ENCODE results near the gene ARNT2.

ARNT2 gene

DNA sequence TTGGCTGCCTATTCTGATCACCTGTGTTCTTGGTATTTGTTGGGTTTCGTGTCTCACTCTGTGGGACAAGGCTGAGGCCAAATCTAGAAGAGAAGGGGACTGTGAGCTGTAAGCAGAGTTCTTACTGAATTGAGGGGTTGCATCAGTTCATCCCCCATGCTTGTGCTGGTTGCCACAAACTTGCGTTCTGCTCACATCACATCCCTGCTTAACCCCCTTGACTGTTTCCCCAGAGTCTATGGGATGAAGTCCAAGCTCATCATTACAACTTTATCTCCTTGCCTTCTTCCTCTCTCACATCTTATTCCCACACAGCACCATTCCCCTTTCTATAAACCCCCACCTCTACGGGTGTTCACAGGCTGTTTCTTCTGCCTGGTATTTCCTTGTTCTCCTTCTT, 147.2 kb downstream of the ARNT2 start:
- no peak for TF ChIP-seq ZFX (IDR thresholded peaks at IDR 0.05; ENCODE audit: borderline replicate concordance)
- TF ChIP-seq, protein P1, sequence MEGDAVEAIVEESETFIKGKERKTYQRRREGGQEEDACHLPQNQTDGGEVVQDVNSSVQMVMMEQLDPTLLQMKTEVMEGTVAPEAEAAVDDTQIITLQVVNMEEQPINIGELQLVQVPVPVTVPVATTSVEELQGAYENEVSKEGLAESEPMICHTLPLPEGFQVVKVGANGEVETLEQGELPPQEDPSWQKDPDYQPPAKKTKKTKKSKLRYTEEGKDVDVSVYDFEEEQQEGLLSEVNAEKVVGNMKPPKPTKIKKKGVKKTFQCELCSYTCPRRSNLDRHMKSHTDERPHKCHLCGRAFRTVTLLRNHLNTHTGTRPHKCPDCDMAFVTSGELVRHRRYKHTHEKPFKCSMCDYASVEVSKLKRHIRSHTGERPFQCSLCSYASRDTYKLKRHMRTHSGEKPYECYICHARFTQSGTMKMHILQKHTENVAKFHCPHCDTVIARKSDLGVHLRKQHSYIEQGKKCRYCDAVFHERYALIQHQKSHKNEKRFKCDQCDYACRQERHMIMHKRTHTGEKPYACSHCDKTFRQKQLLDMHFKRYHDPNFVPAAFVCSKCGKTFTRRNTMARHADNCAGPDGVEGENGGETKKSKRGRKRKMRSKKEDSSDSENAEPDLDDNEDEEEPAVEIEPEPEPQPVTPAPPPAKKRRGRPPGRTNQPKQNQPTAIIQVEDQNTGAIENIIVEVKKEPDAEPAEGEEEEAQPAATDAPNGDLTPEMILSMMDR (IDR thresholded peaks at IDR 0.05) = no peak
- H3K27ac ChIP-seq = no peak overlapping the region

DNA sequence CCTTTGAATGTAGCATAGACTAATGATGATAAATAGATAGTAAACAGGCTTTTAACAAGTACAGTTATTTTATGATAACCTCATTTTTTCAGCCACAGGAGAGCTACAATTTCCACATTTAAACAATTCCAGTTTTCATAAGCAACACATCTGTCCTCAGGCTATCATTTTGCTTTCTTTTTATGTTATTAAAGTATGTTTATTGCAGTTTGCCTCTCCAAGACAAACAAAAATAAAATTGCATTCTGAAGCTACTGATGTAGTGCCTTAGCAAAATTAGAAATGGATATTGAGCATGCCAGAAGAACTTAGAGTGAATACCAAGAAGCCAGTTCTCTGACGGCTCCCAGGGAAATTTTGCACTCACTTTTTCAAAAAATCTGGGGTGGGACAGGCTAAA, 150.4 kb downstream of the ARNT2 start:
- peak overlapping the region; percentile 64 for H3K27ac ChIP-seq
- TF ChIP-seq ZFX (IDR thresholded peaks at IDR 0.05; ENCODE audit: borderline replicate concordance) = no peak
- TF ChIP-seq, protein P1 (IDR thresholded peaks at IDR 0.05) = no peak

DNA sequence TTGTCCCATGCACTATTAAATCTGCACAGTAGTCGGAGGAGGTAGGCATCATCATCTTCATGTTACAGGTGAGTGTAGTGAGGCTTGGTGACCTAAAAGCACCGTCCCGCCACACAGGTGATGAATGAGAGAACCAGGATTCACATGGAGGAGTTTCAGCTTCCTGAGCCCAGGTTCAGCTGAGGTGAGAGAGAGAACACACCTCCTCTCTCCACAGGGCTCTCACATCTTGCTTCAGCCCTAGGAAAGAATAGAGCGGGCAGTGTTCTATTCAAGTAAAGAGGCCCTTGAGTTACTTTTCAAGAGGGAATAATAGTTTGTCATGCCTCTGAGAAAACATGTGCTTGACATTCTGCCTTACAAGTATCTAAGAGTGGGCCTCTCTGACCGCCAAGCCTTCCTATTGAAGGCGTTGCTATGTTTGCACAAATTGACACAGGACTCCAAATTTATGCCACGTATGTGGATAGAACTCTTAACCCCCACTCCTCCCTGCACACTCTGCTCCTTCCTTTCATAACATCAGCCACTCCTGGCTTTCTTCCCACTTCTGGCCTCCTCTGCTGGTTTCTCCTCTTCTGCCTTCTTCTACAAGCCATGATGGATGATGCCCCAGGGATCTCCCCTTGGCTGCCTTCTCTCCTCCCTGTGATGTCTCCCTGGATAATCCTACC, 152.6 kb downstream of the ARNT2 start:
- no peak for TF ChIP-seq ZFX (IDR thresholded peaks at IDR 0.05; ENCODE audit: borderline replicate concordance)
- TF ChIP-seq, protein P1 (IDR thresholded peaks at IDR 0.05) = no peak
- no peak overlapping the region for H3K27ac ChIP-seq

DNA sequence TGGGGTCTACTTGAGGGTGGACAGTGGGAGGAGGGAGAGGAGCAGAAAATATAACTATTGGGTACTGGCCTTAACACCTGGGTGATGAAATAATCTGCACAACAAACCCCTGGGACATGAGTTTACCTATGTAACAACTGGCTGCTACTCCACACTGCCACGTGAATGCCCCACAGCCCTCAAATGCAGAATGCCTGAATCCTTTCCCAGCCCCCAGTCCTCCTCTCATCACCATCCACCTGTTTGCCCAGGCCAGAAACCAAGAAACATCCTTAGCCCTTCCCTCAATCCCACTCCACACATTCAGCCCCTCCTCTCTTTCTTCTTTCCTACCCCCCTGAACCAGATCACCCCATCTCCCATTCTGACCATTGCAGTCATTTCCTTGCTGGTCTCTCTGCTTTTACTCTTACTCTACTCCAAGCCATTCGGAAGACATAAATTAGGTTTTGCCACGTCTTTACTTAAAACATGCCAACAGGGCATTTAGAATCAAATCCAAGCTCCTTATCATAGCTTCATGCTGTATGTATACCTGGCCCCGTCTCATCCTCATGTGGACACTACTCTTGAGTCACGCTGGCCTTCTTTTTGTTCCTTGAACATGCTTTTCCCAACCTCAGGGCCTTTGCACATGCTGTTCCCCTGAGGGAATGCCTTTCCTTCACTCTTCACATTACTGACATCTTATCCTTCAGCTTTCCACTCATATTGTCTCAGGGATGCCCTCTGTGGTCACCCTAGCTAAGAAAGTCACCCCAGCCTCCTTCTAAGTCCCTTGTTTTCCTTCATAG, 153.5 kb downstream of the ARNT2 start:
- no peak for TF ChIP-seq ZFX (IDR thresholded peaks at IDR 0.05; ENCODE audit: borderline replicate concordance)
- TF ChIP-seq, protein P1 (IDR thresholded peaks at IDR 0.05) = no peak
- H3K27ac ChIP-seq = no peak overlapping the region

DNA sequence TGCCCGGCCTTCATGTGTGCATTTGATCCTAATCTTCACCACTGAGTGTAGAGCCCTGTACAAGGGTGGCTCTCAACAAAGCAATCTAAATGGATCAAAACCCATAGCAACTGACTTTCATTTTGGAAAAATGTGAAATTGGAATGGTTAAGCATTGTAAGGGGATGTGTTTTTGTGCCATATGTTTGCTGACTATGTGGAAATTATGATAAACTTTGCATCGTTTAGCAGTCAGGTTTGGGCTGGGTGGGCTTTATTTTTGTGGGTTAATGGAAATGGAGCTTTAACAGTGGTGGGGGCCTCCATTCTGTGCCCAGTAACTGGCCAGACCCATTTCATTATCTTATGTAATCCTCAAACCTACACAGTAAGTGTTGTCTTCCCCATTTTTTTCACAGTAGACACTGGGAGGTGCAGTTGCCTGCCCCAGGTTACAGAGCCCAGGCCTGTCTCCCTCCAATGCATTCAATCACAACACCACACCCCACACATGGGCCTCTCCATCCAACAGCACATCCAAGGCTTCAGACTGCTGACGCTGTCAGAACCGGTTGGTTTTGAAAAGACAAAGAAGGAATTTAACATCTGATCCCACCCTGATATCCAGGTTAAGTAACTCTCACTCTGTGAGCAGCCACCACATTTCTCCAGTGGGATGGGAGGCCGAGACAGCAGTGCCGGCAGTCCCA, 154.6 kb downstream of the ARNT2 start:
- H3K27ac ChIP-seq = no peak overlapping the region
- no peak for TF ChIP-seq ZFX (IDR thresholded peaks at IDR 0.05; ENCODE audit: borderline replicate concordance)

DNA sequence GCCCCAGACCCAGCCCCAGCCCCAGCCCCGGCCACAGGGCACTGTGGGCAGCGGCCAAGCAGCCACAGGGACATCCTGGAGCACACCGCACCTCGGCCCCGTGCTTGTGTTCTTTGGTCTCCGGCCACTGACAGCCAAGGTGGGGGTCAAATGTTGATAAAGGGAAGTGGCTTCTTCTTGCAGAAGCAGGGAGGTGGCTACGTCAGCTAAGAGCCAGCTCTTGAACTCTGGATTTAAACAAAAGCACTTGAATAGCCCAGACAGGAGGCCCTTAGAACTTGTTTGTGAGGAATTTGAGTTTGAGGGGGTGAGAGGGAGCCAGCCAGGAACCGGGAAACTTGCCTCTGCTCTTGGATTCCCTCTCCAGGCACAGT, 155.1 kb downstream of the ARNT2 start:
- TF ChIP-seq ZFX (IDR thresholded peaks at IDR 0.05; ENCODE audit: borderline replicate concordance) = no peak
- TF ChIP-seq, protein P1 (IDR thresholded peaks at IDR 0.05) = no peak
- no peak overlapping the region for H3K27ac ChIP-seq

DNA sequence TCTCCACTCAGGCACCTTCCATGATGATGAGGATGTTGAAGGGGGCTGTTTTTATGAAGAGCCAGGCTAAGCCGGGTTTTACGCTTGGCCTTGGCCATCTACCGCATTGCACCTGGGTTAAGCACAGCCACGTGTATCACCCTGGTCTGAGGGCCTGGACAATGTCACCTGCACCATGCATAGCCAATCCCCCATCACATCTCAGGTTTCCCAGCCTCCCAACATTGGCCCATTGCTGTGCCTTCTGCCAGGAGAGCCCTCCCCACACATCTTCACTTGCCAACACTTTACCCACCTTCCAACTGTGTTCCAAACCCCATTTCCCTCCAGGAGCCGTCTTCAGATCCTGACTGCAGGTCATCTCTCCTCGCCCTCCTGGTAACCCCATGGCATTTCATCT, 155.6 kb downstream of the ARNT2 start:
- TF ChIP-seq, protein P1 (IDR thresholded peaks at IDR 0.05) = no peak
- no peak for TF ChIP-seq ZFX (IDR thresholded peaks at IDR 0.05; ENCODE audit: borderline replicate concordance)
- no peak overlapping the region for H3K27ac ChIP-seq

Data from 22Rv1 (cell line).